Activated naive CD8-positive, alpha-beta T cell treated with anti-CD3 and anti-CD28 coated beads, Interleukin-2, amount 50 U/mL, for 16 hours (primary cell): ENCODE data around the gene TUBB1.
A peak's percentile ranks its signal among the peaks of the same experiment; 100 is the strongest.
"Not testable (repeated sequence)": the region's sequence is repeated elsewhere in the genome, so short reads cannot be mapped to it uniquely, and the experiment has no call there.

Source experiments
- DNase-seq: peaks from one replicate; pipeline ENCODE4 v3.0.0-alpha.2; 2020; ENCODE audit warnings: low read depth, low spot score

The TUBB1 gene

GRCh38 chr20:59018817-59019216 lies 412 bp upstream of the TUBB1 start:
- no peak for DNase-seq

- DNase-seq: no peak
Measured at GRCh38 chr20:59020938-59021551, 1.8 kb downstream of the TUBB1 start.

GRCh38 chr20:59022754-59023153 lies 3.5 kb downstream of the TUBB1 start:
- DNase-seq: no peak

- no peak for DNase-seq
Measured at GRCh38 chr20:59023616-59024015, 4.4 kb downstream of the TUBB1 start.

- no peak for DNase-seq
Measured at GRCh38 chr20:59024111-59024530, 4.9 kb downstream of the TUBB1 start.

GRCh38 chr20:59025086-59025485 lies 5.9 kb downstream of the TUBB1 start:
- no peak for DNase-seq

GRCh38 chr20:59025511-59025910 lies 6.3 kb downstream of the TUBB1 start:
- DNase-seq: no peak

GRCh38 chr20:59026904-59027740 lies 7.9 kb downstream of the TUBB1 start:
- no peak for DNase-seq

- DNase-seq: no peak
Measured at GRCh38 chr20:59027741-59028320, 8.6 kb downstream of the TUBB1 start.

- no peak for DNase-seq
Measured at GRCh38 chr20:59028812-59029211, 9.6 kb downstream of the TUBB1 start.

- no peak for DNase-seq
Measured at GRCh38 chr20:59030911-59031563, 11.8 kb downstream of the TUBB1 start.

GRCh38 chr20:59031564-59032022 lies 12.4 kb downstream of the TUBB1 start:
- no peak for DNase-seq

GRCh38 chr20:59032023-59032712 lies 12.9 kb downstream of the TUBB1 start, which contains the start of gene ATP5F1E:
Gene ATP5F1E (minus strand): TSS chr20:59032335. CDS start chr20:59032251, 84 bp downstream.
- peak; percentile 93 for DNase-seq

- no peak for DNase-seq
Measured at GRCh38 chr20:59032713-59033059, 13.5 kb downstream of the TUBB1 start.

- DNase-seq: no peak
Measured at GRCh38 chr20:59033093-59033492, 13.9 kb downstream of the TUBB1 start.

GRCh38 chr20:59033616-59034165 lies 14.5 kb downstream of the TUBB1 start:
- DNase-seq: no peak

- no peak for DNase-seq
Measured at GRCh38 chr20:59035381-59035780, 16.2 kb downstream of the TUBB1 start.

GRCh38 chr20:59037386-59037785 lies 18.2 kb downstream of the TUBB1 start:
- no peak for DNase-seq

GRCh38 chr20:59039233-59039632 lies 20.0 kb downstream of the TUBB1 start:
- no peak for DNase-seq

- no peak for DNase-seq
Measured at GRCh38 chr20:59040667-59041066, 21.4 kb downstream of the TUBB1 start.

- DNase-seq: not testable (repeated sequence)
Measured at GRCh38 chr20:59041487-59041886, 22.3 kb downstream of the TUBB1 start.
